IMR-90 (cell line): ENCODE measurements around the gene NEMF. TPM values are rescaled to one million over a fixed set of nuclear protein-coding genes. Genes with fewer than 3 reads are reported as not detected.

Experiments
- ATAC-seq: fragments of 200-7000 bp; cut with Tn5 transposase; 2 replicates; pipeline ENCODE4 v1.9.1; 2020; ENCODE audit warnings: low read depth, mild to moderate bottlenecking, moderate library complexity
- BruUV-seq: library from RNA; stranded (reverse); fragments of 400-500 nt; replicated peaks from 2 replicates; lab custom pipeline; 2021; lab: Mats Ljungman, UMichigan
- CTCF ChIA-PET: fragments of 300-600 bp; formaldehyde crosslinking; extraction: SDS; loops from one replicate; lab custom pipeline; 2021; ENCODE audit warnings: antibody characterized with exemption; lab: Yijun Ruan, JAX
- POLR2A ChIA-PET: fragments of 300-600 bp; sonication (Branson Sonifier 250); formaldehyde crosslinking; loops from one replicate; lab custom pipeline; 2022; ENCODE audit warnings: antibody characterized with exemption; ENCODE audit not compliant: unreplicated experiment; lab: Charles Lee
- DNase-seq: peaks from one replicate; pipeline ENCODE4 v3.0.0; 2013
- H2AFZ ChIP-seq: replicated peaks from 2 replicates; pipeline ENCODE3; 2013; ENCODE audit warnings: low read length, mild to moderate bottlenecking; ENCODE audit not compliant: poor library complexity
- H2AK5ac ChIP-seq: 2 replicates; pipeline ENCODE4 v1.6.1; 2013; ENCODE audit warnings: low read depth, low read length, inconsistent platforms
- H2AK9ac ChIP-seq: replicated peaks from 2 replicates; pipeline ENCODE3; 2013; ENCODE audit warnings: mild to moderate bottlenecking, low read depth, low read length, moderate library complexity; ENCODE audit not compliant: poor library complexity
- H2BK120ac ChIP-seq: 2 replicates; pipeline ENCODE4 v1.6.1; 2013; ENCODE audit warnings: low read depth, low read length, inconsistent platforms
- H2BK15ac ChIP-seq: 3 replicates; pipeline ENCODE4 v1.6.1; 2013; ENCODE audit warnings: low read depth, low read length, inconsistent platforms
- H2BK20ac ChIP-seq: 2 replicates; pipeline ENCODE4 v1.6.1; 2013; ENCODE audit warnings: low read depth, mild to moderate bottlenecking, inconsistent platforms, low read length, moderate library complexity
- H2BK5ac ChIP-seq: 2 replicates; pipeline ENCODE4 v1.6.1; 2013; ENCODE audit warnings: mild to moderate bottlenecking, low read depth, low read length, inconsistent platforms; ENCODE audit not compliant: poor library complexity, severe bottlenecking
- H3K14ac ChIP-seq: replicated peaks from 2 replicates; pipeline ENCODE4 v1.6.1; 2013; ENCODE audit warnings: low read depth, low read length, inconsistent platforms
- H3K18ac ChIP-seq: 2 replicates; pipeline ENCODE4 v1.6.1; 2013; ENCODE audit warnings: low read depth, low read length, control low read depth
- H3K23ac ChIP-seq: 2 replicates; pipeline ENCODE4 v1.6.1; 2013; ENCODE audit warnings: low read depth, low read length, inconsistent platforms
- H3K27ac ChIP-seq: 2 replicates; pipeline ENCODE4 v1.5.1; 2013; ENCODE audit warnings: mild to moderate bottlenecking, control low read depth, low read length; ENCODE audit not compliant: insufficient read depth
- H3K27me3 ChIP-seq: 2 replicates; pipeline ENCODE4 v1.6.1; 2013; ENCODE audit warnings: low read length; ENCODE audit not compliant: control insufficient read depth, insufficient read depth
- H3K36me3 ChIP-seq: 2 replicates; pipeline ENCODE4 v1.6.1; 2013; ENCODE audit warnings: low read length, mixed read lengths; ENCODE audit not compliant: control insufficient read depth, insufficient read depth
- H3K4ac ChIP-seq: 2 replicates; pipeline ENCODE4 v1.6.1; 2013; ENCODE audit warnings: low read depth, low read length, inconsistent platforms
- H3K4me1 ChIP-seq: 2 replicates; pipeline ENCODE4 v1.6.1; 2013; ENCODE audit warnings: low read length, mixed read lengths; ENCODE audit not compliant: control insufficient read depth, insufficient read depth
- H3K4me2 ChIP-seq: 2 replicates; pipeline ENCODE4 v1.6.1; 2013; ENCODE audit warnings: low read depth, mild to moderate bottlenecking, control low read depth, low read length, moderate library complexity
- H3K4me3 ChIP-seq: 2 replicates; pipeline ENCODE4 v1.5.1; 2013; ENCODE audit warnings: low read depth, mild to moderate bottlenecking, control low read depth, low read length, moderate library complexity; ENCODE audit not compliant: insufficient read depth
- H3K56ac ChIP-seq: 2 replicates; pipeline ENCODE4 v1.6.1; 2013; ENCODE audit warnings: low read length, inconsistent platforms; ENCODE audit not compliant: insufficient read depth; ENCODE audit errors: extremely low read depth
- H3K79me1 ChIP-seq, 2 experiments: 2 replicates each; pipeline ENCODE4 v1.6.1; 2013; ENCODE audit warnings: low read length in 2 of 2, inconsistent platforms in 1 of 2, low read depth in 1 of 2
- H3K9ac ChIP-seq: 2 replicates; pipeline ENCODE4 v1.6.1; 2013; ENCODE audit warnings: low read depth, low read length, control low read depth
- H3K9me1 ChIP-seq: 2 replicates; pipeline ENCODE4 v1.6.1; 2013; ENCODE audit warnings: low read length, inconsistent platforms; ENCODE audit not compliant: insufficient read depth
- H3K9me3 ChIP-seq: 2 replicates; pipeline ENCODE4 v1.6.1; 2013; ENCODE audit warnings: low read length; ENCODE audit not compliant: control insufficient read depth, insufficient read depth
- H4K20me1 ChIP-seq: 2 replicates; pipeline ENCODE4 v1.6.1; 2013; ENCODE audit warnings: low read length, inconsistent platforms; ENCODE audit not compliant: insufficient read depth
- H4K5ac ChIP-seq: 2 replicates; pipeline ENCODE4 v1.6.1; 2013; ENCODE audit warnings: mild to moderate bottlenecking, low read depth, low read length, control low read depth
- H4K8ac ChIP-seq, 2 experiments: 2 replicates each; pipeline ENCODE4 v1.6.1; 2013; ENCODE audit warnings: low read depth in 2 of 2, low read length in 2 of 2, control low read depth in 1 of 2, inconsistent platforms in 1 of 2
- H4K91ac ChIP-seq: 2 replicates; pipeline ENCODE4 v1.6.1; 2013; ENCODE audit warnings: low read depth, low read length, inconsistent platforms; ENCODE audit not compliant: insufficient read depth
- BHLHE40 ChIP-seq: fragments of 150-350 bp; IDR thresholded peaks from 2 replicates; pipeline ENCODE4 v1.6.1; 2016; ENCODE audit warnings: mild to moderate bottlenecking, low read depth, low read length
- CHD1 ChIP-seq: IDR thresholded peaks from 2 replicates; pipeline ENCODE4 v1.6.1; 2012; ENCODE audit warnings: low read depth, low read length, improper control_type of control experiment
- MAFK ChIP-seq: IDR thresholded peaks from 2 replicates; pipeline ENCODE4 v1.6.1; 2012; ENCODE audit warnings: low read depth, low read length, improper control_type of control experiment
- POLR2A ChIP-seq: IDR thresholded peaks from 2 replicates; pipeline ENCODE4 v1.6.1; 2012; ENCODE audit warnings: mild to moderate bottlenecking, low read depth, low read length
- RFX5 ChIP-seq: IDR thresholded peaks from 2 replicates; pipeline ENCODE4 v1.8.0; 2012; ENCODE audit warnings: low read depth, mild to moderate bottlenecking, low read length, moderate library complexity
- SMC3 ChIP-seq: fragments of 150-350 bp; IDR thresholded peaks from 2 replicates; pipeline ENCODE4 v1.6.1; 2016; ENCODE audit warnings: low read depth, mild to moderate bottlenecking, antibody characterized with exemption, low read length, moderate library complexity
- WGBS, 2 experiments: methylation state at CpG; one replicate each; pipeline versions ENCODE4 v1.1.5 to v1.1.7; 2013; ENCODE audit warnings: missing lambda C conversion rate in 2 of 2; ENCODE audit not compliant: insufficient read length in 1 of 2; ENCODE audit errors: extremely low coverage in 2 of 2; 5-methylcytosine and 5-hydroxymethylcytosine counted together
- dilution Hi-C: fragments of 300-500 bp; cut with HindIII; formaldehyde crosslinking; loops from one replicate; pipeline ENCODE4 v1.14.3; 2018; ENCODE audit warnings: low sequenced_read_pairs; ENCODE audit not compliant: unreplicated experiment
- in situ Hi-C: fragments of 300-500 bp; cut with MboI; formaldehyde crosslinking; loops from 3 replicates; pipeline ENCODE4 v1.14.3; 2019; ENCODE audit warnings: low sequenced_read_pairs, inconsistent platforms, mixed read lengths
- intact Hi-C: fragments of 100-400 bp; cut with micrococcal nuclease; formaldehyde crosslinking; loops from 2 replicates; pipeline ENCODE4 v1.10.0; 2022
- polyA plus RNA-seq, 3 experiments: library from polyadenylated mRNA; depleted of rRNA; stranded (reverse); fragments of >200 nt; gene quantifications; 2 replicates each; pipeline ENCODE4 v1.2.3, GENCODE V29; 2012; ENCODE audit warnings: low replicate concordance in 1 of 3
- total RNA-seq: library from RNA; depleted of rRNA; stranded (reverse); fragments of >200 nt; gene quantifications from 2 replicates; pipeline ENCODE4 v1.2.3, GENCODE V29; 2012
- TF ChIP-seq, protein P1 (sequence below): fragments of 150-350 bp; IDR thresholded peaks from 2 replicates; pipeline ENCODE4 v1.6.1; 2016; ENCODE audit warnings: low read depth, mild to moderate bottlenecking, low read length, moderate library complexity, borderline replicate concordance
- TF ChIP-seq, protein P2 (sequence below): conservative IDR thresholded peaks from 2 replicates; pipeline ENCODE4 v1.5.1; 2012; ENCODE audit warnings: mild to moderate bottlenecking, low read depth, low read length, improper control_type of control experiment
- TF ChIP-seq, protein P3 (sequence below): fragments of 150-350 bp; IDR thresholded peaks from 2 replicates; pipeline ENCODE4 v1.6.1; 2017; ENCODE audit warnings: mild to moderate bottlenecking, antibody characterized with exemption, low read length, low read depth

Gene NEMF
- total and polyA plus RNA-seq, 2 of the 4 experiments (the other 2 are of a cell fraction) = 19.5 to 30.5 TPM

DNA sequence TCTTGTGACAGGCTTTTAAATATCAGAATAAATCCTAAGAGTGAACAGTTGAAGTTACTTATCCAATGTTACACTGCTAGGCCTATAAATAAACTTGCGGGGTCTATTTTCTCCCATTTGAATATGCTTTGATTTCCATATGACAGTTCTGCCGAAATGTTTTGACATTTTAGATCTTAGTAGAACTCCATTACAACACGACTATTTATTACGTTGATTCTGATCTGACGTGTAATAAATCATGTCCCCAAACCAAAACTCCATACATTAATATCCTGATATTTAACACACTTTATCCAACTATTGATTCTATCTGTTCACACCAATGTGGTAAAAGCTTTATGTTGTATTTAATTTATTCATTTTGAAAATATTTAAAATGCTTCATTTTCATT, 16.1 kb upstream of the NEMF start:
- TF ChIP-seq MAFK = no peak
- TF ChIP-seq BHLHE40 = no peak
- TF ChIP-seq, protein P1, sequence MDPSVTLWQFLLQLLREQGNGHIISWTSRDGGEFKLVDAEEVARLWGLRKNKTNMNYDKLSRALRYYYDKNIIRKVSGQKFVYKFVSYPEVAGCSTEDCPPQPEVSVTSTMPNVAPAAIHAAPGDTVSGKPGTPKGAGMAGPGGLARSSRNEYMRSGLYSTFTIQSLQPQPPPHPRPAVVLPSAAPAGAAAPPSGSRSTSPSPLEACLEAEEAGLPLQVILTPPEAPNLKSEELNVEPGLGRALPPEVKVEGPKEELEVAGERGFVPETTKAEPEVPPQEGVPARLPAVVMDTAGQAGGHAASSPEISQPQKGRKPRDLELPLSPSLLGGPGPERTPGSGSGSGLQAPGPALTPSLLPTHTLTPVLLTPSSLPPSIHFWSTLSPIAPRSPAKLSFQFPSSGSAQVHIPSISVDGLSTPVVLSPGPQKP = no peak
- TF ChIP-seq RFX5 = no peak
- no peak for TF ChIP-seq CHD1
- TF ChIP-seq, protein P2, sequence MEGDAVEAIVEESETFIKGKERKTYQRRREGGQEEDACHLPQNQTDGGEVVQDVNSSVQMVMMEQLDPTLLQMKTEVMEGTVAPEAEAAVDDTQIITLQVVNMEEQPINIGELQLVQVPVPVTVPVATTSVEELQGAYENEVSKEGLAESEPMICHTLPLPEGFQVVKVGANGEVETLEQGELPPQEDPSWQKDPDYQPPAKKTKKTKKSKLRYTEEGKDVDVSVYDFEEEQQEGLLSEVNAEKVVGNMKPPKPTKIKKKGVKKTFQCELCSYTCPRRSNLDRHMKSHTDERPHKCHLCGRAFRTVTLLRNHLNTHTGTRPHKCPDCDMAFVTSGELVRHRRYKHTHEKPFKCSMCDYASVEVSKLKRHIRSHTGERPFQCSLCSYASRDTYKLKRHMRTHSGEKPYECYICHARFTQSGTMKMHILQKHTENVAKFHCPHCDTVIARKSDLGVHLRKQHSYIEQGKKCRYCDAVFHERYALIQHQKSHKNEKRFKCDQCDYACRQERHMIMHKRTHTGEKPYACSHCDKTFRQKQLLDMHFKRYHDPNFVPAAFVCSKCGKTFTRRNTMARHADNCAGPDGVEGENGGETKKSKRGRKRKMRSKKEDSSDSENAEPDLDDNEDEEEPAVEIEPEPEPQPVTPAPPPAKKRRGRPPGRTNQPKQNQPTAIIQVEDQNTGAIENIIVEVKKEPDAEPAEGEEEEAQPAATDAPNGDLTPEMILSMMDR = no peak
- no peak for TF ChIP-seq SMC3
- TF ChIP-seq, protein P3, sequence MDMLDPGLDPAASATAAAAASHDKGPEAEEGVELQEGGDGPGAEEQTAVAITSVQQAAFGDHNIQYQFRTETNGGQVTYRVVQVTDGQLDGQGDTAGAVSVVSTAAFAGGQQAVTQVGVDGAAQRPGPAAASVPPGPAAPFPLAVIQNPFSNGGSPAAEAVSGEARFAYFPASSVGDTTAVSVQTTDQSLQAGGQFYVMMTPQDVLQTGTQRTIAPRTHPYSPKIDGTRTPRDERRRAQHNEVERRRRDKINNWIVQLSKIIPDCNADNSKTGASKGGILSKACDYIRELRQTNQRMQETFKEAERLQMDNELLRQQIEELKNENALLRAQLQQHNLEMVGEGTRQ = no peak
- TF ChIP-seq POLR2A = no peak
- H3K23ac ChIP-seq = peak overlapping the region; percentile 58
- H2BK20ac ChIP-seq = no peak overlapping the region
- H3K36me3 ChIP-seq = no peaks in the 10 kb centered on the region
- H3K79me1 ChIP-seq = peaks cover 4 to 22% of the 10 kb centered on the region in 2 experiments; a peak in 3 of 4 replicates
- ChIA-PET POLR2A (interaction anchor here (0.6 to 0.8 kb wide), 2 partner anchors 144 to 248 kb away, joined by 3 read pairs; partner anchors contain the start of gene VCPKMT), CTCF (interaction anchor here (0.6 kb wide), 1 partner anchor 17 kb away, joined by 4 read pairs; no protein-coding TSS in a partner anchor)
- in situ Hi-C loops (loop anchor here (5.0 to 10.0 kb wide), 2 partner anchors 224 to 656 kb away; no protein-coding TSS in a partner anchor), intact Hi-C loops (loop anchor here (5.0 kb wide), 2 partner anchors 104 to 194 kb away; no protein-coding TSS in a partner anchor), dilution Hi-C loops (loop anchor here (25.0 kb wide), 1 partner anchor 119 kb away; no protein-coding TSS in a partner anchor)
- peak overlapping the region; percentile 79; the same call in 1 of the 2 replicates for H3K4ac ChIP-seq
- H3K27me3 ChIP-seq = no peaks in the 10 kb centered on the region
- H2AFZ ChIP-seq = no peak overlapping the region
- H3K4me1 ChIP-seq = peaks cover 5% of the 10 kb centered on the region
- H3K27ac ChIP-seq = no peak overlapping the region
- no peak overlapping the region for H2BK15ac ChIP-seq
- H2BK120ac ChIP-seq = 0 out of 2 replicates have a peak overlapping the region, but pooled peaks have one; percentile 59
- peak overlapping the region; percentile 76; the same call in 1 of the 2 replicates for H3K18ac ChIP-seq
- H3K9me1 ChIP-seq = peaks cover 2% of the 10 kb centered on the region; the same call in 1 of the 2 replicates
- peak overlapping the region; percentile 73 for H2BK5ac ChIP-seq
- H3K9ac ChIP-seq = peak overlapping the region; percentile 86; the same call in 1 of the 2 replicates
- peak overlapping the region; percentile 78; the same call in 1 of the 2 replicates for H3K4me2 ChIP-seq
- H2AK9ac ChIP-seq = no peak overlapping the region
- WGBS, 2 experiments = no CpG with 5 or more reads among the region's 5 CpGs
- peak overlapping the region; percentile 68 for H3K4me3 ChIP-seq
- H3K14ac ChIP-seq = peak overlapping the region; percentile 88; the same call in 1 of the 2 replicates
- H4K20me1 ChIP-seq = no peaks in the 10 kb centered on the region
- H3K56ac ChIP-seq = peak overlapping the region; percentile 80
- H4K5ac ChIP-seq = no peak overlapping the region; the same call in 1 of the 2 replicates
- H4K91ac ChIP-seq = no peak overlapping the region; the same call in 1 of the 2 replicates
- peak overlapping the region in 1 of 2 experiments; percentile 74; a peak in 3 of 4 replicates for H4K8ac ChIP-seq
- H2AK5ac ChIP-seq = 0 out of 2 replicates have a peak overlapping the region, but pooled peaks have one; percentile 49
- no peak for ATAC-seq
- H3K9me3 ChIP-seq = no peaks in the 10 kb centered on the region
- BruUV-seq = no TSS peak
- DNase-seq = no peak
